Measurements from ENCODE around the gene SLC30A9. TPM values are rescaled to one million over a fixed set of nuclear protein-coding genes. Genes with fewer than 3 reads are reported as not detected.
A peak's percentile ranks its signal among the peaks of the same experiment; 100 is the strongest.

The SLC30A9 gene
- total and polyA plus RNA-seq, 2 experiments from 2014 or later: 67.3 to 74.6 TPM

DNA sequence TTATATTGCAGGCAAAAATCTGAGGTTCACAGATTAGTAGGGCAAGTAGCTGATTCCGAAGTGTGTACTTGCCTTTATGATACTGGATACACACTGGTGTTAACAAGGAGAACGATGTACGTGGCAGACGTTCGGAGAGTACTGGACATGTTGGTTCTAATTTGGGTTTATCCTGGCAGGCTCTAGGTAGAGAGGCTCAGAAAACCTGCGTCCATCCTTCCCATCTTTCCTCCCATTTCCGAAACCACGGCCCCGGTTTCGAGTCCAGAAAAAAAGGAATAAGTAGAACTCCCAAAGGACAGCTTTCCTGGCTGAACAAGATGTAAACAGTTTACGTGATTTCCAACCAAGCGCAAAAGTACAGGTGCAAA lies 351 bp upstream of the SLC30A9 start:
- Histone ChIP-seq H3K4me1 (ENCODE audit: insufficient read depth) (peaks cover 25% of the 10 kb centered on the region), H3K79me2 (replicated peaks; ENCODE audit: insufficient read depth) (peaks cover 60% of the 10 kb centered on the region), H3K9me2 (ENCODE audit: insufficient read depth) (no peaks in the 10 kb centered on the region), H3K36me3 (ENCODE audit: insufficient read depth) (no peaks in the 10 kb centered on the region), H3F3A (replicated peaks; ENCODE audit: low read depth) (no peaks in the 10 kb centered on the region), H2AFZ (peak overlapping the region; percentile 88), H4K20me1 (replicated peaks; ENCODE audit: insufficient read depth) (peaks cover 13% of the 10 kb centered on the region; the same call in 1 of the 2 replicates), H3K27ac (ENCODE audit: low read depth) (peak overlapping the region; percentile 30; the same call in 1 of the 2 replicates), H3K4me2 (peak overlapping the region; percentile 91), H3K4me3 (peak overlapping the region; percentile 90), H3K27me3 (ENCODE audit: insufficient read depth) (no peaks in the 10 kb centered on the region)
- Mint-ChIP-seq H3K9me3 (no peaks in the 10 kb centered on the region), H3K4me3 (peak overlapping the region; percentile 94), H3K4me1 (peaks cover 29% of the 10 kb centered on the region), H3K27me3 (ENCODE audit: insufficient read depth, low read depth, poor library complexity) (peaks cover 2% of the 10 kb centered on the region), H3K27ac (peak overlapping the region; percentile 94), H3K36me3 (ENCODE audit: low read depth) (no peaks in the 10 kb centered on the region)
- TF ChIP-seq, protein P1, sequence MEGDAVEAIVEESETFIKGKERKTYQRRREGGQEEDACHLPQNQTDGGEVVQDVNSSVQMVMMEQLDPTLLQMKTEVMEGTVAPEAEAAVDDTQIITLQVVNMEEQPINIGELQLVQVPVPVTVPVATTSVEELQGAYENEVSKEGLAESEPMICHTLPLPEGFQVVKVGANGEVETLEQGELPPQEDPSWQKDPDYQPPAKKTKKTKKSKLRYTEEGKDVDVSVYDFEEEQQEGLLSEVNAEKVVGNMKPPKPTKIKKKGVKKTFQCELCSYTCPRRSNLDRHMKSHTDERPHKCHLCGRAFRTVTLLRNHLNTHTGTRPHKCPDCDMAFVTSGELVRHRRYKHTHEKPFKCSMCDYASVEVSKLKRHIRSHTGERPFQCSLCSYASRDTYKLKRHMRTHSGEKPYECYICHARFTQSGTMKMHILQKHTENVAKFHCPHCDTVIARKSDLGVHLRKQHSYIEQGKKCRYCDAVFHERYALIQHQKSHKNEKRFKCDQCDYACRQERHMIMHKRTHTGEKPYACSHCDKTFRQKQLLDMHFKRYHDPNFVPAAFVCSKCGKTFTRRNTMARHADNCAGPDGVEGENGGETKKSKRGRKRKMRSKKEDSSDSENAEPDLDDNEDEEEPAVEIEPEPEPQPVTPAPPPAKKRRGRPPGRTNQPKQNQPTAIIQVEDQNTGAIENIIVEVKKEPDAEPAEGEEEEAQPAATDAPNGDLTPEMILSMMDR (conservative IDR thresholded peaks at IDR 0.05; ENCODE audit: low read depth in 2 of 2): no peak
- no peak for TF ChIP-seq ZNF114 (CRISPR knock-in tag; IDR thresholded peaks at IDR 0.05)
- TF ChIP-seq NANOG (IDR thresholded peaks at IDR 0.05; ENCODE audit: borderline replicate concordance): no peak
- no peak for TF ChIP-seq CREB1 (CRISPR knock-in tag; IDR thresholded peaks at IDR 0.05; ENCODE audit: low read depth)
- TF ChIP-seq, protein P2, sequence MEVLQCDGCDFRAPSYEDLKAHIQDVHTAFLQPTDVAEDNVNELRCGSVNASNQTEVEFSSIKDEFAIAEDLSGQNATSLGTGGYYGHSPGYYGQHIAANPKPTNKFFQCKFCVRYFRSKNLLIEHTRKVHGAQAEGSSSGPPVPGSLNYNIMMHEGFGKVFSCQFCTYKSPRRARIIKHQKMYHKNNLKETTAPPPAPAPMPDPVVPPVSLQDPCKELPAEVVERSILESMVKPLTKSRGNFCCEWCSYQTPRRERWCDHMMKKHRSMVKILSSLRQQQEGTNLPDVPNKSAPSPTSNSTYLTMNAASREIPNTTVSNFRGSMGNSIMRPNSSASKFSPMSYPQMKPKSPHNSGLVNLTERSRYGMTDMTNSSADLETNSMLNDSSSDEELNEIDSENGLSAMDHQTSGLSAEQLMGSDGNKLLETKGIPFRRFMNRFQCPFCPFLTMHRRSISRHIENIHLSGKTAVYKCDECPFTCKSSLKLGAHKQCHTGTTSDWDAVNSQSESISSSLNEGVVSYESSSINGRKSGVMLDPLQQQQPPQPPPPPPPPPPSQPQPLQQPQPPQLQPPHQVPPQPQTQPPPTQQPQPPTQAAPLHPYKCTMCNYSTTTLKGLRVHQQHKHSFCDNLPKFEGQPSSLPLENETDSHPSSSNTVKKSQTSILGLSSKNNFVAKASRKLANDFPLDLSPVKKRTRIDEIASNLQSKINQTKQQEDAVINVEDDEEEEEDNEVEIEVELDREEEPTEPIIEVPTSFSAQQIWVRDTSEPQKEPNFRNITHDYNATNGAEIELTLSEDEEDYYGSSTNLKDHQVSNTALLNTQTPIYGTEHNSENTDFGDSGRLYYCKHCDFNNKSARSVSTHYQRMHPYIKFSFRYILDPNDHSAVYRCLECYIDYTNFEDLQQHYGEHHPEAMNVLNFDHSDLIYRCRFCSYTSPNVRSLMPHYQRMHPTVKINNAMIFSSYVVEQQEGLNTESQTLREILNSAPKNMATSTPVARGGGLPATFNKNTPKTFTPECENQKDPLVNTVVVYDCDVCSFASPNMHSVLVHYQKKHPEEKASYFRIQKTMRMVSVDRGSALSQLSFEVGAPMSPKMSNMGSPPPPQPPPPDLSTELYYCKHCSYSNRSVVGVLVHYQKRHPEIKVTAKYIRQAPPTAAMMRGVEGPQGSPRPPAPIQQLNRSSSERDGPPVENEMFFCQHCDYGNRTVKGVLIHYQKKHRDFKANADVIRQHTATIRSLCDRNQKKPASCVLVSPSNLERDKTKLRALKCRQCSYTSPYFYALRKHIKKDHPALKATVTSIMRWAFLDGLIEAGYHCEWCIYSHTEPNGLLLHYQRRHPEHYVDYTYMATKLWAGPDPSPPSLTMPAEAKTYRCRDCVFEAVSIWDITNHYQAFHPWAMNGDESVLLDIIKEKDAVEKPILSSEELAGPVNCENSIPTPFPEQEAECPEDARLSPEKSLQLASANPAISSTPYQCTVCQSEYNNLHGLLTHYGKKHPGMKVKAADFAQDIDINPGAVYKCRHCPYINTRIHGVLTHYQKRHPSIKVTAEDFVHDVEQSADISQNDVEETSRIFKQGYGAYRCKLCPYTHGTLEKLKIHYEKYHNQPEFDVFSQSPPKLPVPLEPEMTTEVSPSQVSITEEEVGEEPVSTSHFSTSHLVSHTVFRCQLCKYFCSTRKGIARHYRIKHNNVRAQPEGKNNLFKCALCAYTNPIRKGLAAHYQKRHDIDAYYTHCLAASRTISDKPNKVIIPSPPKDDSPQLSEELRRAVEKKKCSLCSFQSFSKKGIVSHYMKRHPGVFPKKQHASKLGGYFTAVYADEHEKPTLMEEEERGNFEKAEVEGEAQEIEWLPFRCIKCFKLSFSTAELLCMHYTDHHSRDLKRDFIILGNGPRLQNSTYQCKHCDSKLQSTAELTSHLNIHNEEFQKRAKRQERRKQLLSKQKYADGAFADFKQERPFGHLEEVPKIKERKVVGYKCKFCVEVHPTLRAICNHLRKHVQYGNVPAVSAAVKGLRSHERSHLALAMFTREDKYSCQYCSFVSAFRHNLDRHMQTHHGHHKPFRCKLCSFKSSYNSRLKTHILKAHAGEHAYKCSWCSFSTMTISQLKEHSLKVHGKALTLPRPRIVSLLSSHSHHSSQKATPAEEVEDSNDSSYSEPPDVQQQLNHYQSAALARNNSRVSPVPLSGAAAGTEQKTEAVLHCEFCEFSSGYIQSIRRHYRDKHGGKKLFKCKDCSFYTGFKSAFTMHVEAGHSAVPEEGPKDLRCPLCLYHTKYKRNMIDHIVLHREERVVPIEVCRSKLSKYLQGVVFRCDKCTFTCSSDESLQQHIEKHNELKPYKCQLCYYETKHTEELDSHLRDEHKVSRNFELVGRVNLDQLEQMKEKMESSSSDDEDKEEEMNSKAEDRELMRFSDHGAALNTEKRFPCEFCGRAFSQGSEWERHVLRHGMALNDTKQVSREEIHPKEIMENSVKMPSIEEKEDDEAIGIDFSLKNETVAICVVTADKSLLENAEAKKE (CRISPR knock-in tag; IDR thresholded peaks at IDR 0.05): no peak
- TF ChIP-seq EZH2phosphoT487 (IDR thresholded peaks at IDR 0.05; ENCODE audit: unreplicated experiment): no peak
- TF ChIP-seq REST (IDR thresholded peaks at IDR 0.05; ENCODE audit: unreplicated experiment): no peak
- no peak for TF ChIP-seq ETS1 (IDR thresholded peaks at IDR 0.05)
- TF ChIP-seq ZNF331 (CRISPR knock-in tag; IDR thresholded peaks at IDR 0.05; ENCODE audit: low read depth): no peak
- TF ChIP-seq JUNB (IDR thresholded peaks at IDR 0.05; ENCODE audit: unreplicated experiment): no peak
- no peak for TF ChIP-seq STAT1 (IDR thresholded peaks at IDR 0.05; ENCODE audit: unreplicated experiment)
- TF ChIP-seq EZH2 (IDR thresholded peaks at IDR 0.05; ENCODE audit: low read depth, unreplicated experiment): no peak
- no peak for TF ChIP-seq POLR2AphosphoS5 (IDR thresholded peaks at IDR 0.05; ENCODE audit: low read depth)
- DNase-seq (ENCODE audit: low spot score): no peak
- ATAC-seq: peak; percentile 22

Data from GM23338 (cell line).